ENCODE measurements around the gene TRAK2.

DNA sequence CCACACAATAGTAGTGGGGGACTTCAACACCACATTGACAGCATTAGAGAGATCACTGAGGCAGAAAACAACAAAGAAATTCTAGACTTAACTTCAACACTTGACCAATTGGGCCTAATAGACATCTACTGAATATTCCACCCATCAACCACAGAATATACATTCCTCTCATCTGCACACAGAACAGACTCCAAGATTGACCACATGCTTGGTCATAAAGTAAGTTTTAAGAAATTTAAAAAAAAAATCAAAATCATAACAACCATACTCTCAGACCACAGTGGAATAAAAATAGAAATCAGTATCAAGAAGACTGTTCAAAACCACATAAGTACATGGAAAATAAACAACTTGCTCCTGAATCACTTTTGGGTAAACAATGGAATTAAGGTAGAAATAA is 85.1 kb downstream of the TRAK2 start:
- TF ChIP-seq, protein P1, sequence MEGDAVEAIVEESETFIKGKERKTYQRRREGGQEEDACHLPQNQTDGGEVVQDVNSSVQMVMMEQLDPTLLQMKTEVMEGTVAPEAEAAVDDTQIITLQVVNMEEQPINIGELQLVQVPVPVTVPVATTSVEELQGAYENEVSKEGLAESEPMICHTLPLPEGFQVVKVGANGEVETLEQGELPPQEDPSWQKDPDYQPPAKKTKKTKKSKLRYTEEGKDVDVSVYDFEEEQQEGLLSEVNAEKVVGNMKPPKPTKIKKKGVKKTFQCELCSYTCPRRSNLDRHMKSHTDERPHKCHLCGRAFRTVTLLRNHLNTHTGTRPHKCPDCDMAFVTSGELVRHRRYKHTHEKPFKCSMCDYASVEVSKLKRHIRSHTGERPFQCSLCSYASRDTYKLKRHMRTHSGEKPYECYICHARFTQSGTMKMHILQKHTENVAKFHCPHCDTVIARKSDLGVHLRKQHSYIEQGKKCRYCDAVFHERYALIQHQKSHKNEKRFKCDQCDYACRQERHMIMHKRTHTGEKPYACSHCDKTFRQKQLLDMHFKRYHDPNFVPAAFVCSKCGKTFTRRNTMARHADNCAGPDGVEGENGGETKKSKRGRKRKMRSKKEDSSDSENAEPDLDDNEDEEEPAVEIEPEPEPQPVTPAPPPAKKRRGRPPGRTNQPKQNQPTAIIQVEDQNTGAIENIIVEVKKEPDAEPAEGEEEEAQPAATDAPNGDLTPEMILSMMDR (IDR thresholded peaks at IDR 0.05; ENCODE audit: low read depth, low read length): no peak
- no peak for TF ChIP-seq EZH2phosphoT487 (IDR thresholded peaks at IDR 0.05; ENCODE audit: low read depth)
